IMR-90 (cell line): Measurements from ENCODE around the gene C11orf98. TPM values are rescaled to one million over a fixed set of nuclear protein-coding genes. Genes with fewer than 3 reads are reported as not detected.

Source experiments
- ATAC-seq: fragments of 200-7000 bp; cut with Tn5 transposase; 2 replicates; pipeline ENCODE4 v1.9.1; 2020; ENCODE audit warnings: low read depth, mild to moderate bottlenecking, moderate library complexity
- BruUV-seq: library from RNA; stranded (reverse); fragments of 400-500 nt; replicated peaks from 2 replicates; lab custom pipeline; 2021; lab: Mats Ljungman, UMichigan
- CTCF ChIA-PET: fragments of 300-600 bp; formaldehyde crosslinking; extraction: SDS; loops from one replicate; lab custom pipeline; 2021; ENCODE audit warnings: antibody characterized with exemption; lab: Yijun Ruan, JAX
- POLR2A ChIA-PET: fragments of 300-600 bp; sonication (Branson Sonifier 250); formaldehyde crosslinking; loops from one replicate; lab custom pipeline; 2022; ENCODE audit warnings: antibody characterized with exemption; ENCODE audit not compliant: unreplicated experiment; lab: Charles Lee
- DNase-seq: peaks from one replicate; pipeline ENCODE4 v3.0.0; 2013
- H2AFZ ChIP-seq: replicated peaks from 2 replicates; pipeline ENCODE3; 2013; ENCODE audit warnings: low read length, mild to moderate bottlenecking; ENCODE audit not compliant: poor library complexity
- H2AK5ac ChIP-seq: 2 replicates; pipeline ENCODE4 v1.6.1; 2013; ENCODE audit warnings: low read depth, low read length, inconsistent platforms
- H2AK9ac ChIP-seq: replicated peaks from 2 replicates; pipeline ENCODE3; 2013; ENCODE audit warnings: mild to moderate bottlenecking, low read depth, low read length, moderate library complexity; ENCODE audit not compliant: poor library complexity
- H2BK120ac ChIP-seq: 2 replicates; pipeline ENCODE4 v1.6.1; 2013; ENCODE audit warnings: low read depth, low read length, inconsistent platforms
- H2BK15ac ChIP-seq: 3 replicates; pipeline ENCODE4 v1.6.1; 2013; ENCODE audit warnings: low read depth, low read length, inconsistent platforms
- H2BK20ac ChIP-seq: 2 replicates; pipeline ENCODE4 v1.6.1; 2013; ENCODE audit warnings: low read depth, mild to moderate bottlenecking, inconsistent platforms, low read length, moderate library complexity
- H2BK5ac ChIP-seq: 2 replicates; pipeline ENCODE4 v1.6.1; 2013; ENCODE audit warnings: mild to moderate bottlenecking, low read depth, low read length, inconsistent platforms; ENCODE audit not compliant: poor library complexity, severe bottlenecking
- H3K14ac ChIP-seq: replicated peaks from 2 replicates; pipeline ENCODE4 v1.6.1; 2013; ENCODE audit warnings: low read depth, low read length, inconsistent platforms
- H3K18ac ChIP-seq: 2 replicates; pipeline ENCODE4 v1.6.1; 2013; ENCODE audit warnings: low read depth, low read length, control low read depth
- H3K23ac ChIP-seq: 2 replicates; pipeline ENCODE4 v1.6.1; 2013; ENCODE audit warnings: low read depth, low read length, inconsistent platforms
- H3K27ac ChIP-seq: 2 replicates; pipeline ENCODE4 v1.5.1; 2013; ENCODE audit warnings: mild to moderate bottlenecking, control low read depth, low read length; ENCODE audit not compliant: insufficient read depth
- H3K27me3 ChIP-seq: 2 replicates; pipeline ENCODE4 v1.6.1; 2013; ENCODE audit warnings: low read length; ENCODE audit not compliant: control insufficient read depth, insufficient read depth
- H3K36me3 ChIP-seq: 2 replicates; pipeline ENCODE4 v1.6.1; 2013; ENCODE audit warnings: low read length, mixed read lengths; ENCODE audit not compliant: control insufficient read depth, insufficient read depth
- H3K4ac ChIP-seq: 2 replicates; pipeline ENCODE4 v1.6.1; 2013; ENCODE audit warnings: low read depth, low read length, inconsistent platforms
- H3K4me1 ChIP-seq: 2 replicates; pipeline ENCODE4 v1.6.1; 2013; ENCODE audit warnings: low read length, mixed read lengths; ENCODE audit not compliant: control insufficient read depth, insufficient read depth
- H3K4me2 ChIP-seq: 2 replicates; pipeline ENCODE4 v1.6.1; 2013; ENCODE audit warnings: low read depth, mild to moderate bottlenecking, control low read depth, low read length, moderate library complexity
- H3K4me3 ChIP-seq: 2 replicates; pipeline ENCODE4 v1.5.1; 2013; ENCODE audit warnings: low read depth, mild to moderate bottlenecking, control low read depth, low read length, moderate library complexity; ENCODE audit not compliant: insufficient read depth
- H3K56ac ChIP-seq: 2 replicates; pipeline ENCODE4 v1.6.1; 2013; ENCODE audit warnings: low read length, inconsistent platforms; ENCODE audit not compliant: insufficient read depth; ENCODE audit errors: extremely low read depth
- H3K79me1 ChIP-seq, 2 experiments: 2 replicates each; pipeline ENCODE4 v1.6.1; 2013; ENCODE audit warnings: low read length in 2 of 2, inconsistent platforms in 1 of 2, low read depth in 1 of 2
- H3K9ac ChIP-seq: 2 replicates; pipeline ENCODE4 v1.6.1; 2013; ENCODE audit warnings: low read depth, low read length, control low read depth
- H3K9me1 ChIP-seq: 2 replicates; pipeline ENCODE4 v1.6.1; 2013; ENCODE audit warnings: low read length, inconsistent platforms; ENCODE audit not compliant: insufficient read depth
- H3K9me3 ChIP-seq: 2 replicates; pipeline ENCODE4 v1.6.1; 2013; ENCODE audit warnings: low read length; ENCODE audit not compliant: control insufficient read depth, insufficient read depth
- H4K20me1 ChIP-seq: 2 replicates; pipeline ENCODE4 v1.6.1; 2013; ENCODE audit warnings: low read length, inconsistent platforms; ENCODE audit not compliant: insufficient read depth
- H4K5ac ChIP-seq: 2 replicates; pipeline ENCODE4 v1.6.1; 2013; ENCODE audit warnings: mild to moderate bottlenecking, low read depth, low read length, control low read depth
- H4K8ac ChIP-seq, 2 experiments: 2 replicates each; pipeline ENCODE4 v1.6.1; 2013; ENCODE audit warnings: low read depth in 2 of 2, low read length in 2 of 2, control low read depth in 1 of 2, inconsistent platforms in 1 of 2
- H4K91ac ChIP-seq: 2 replicates; pipeline ENCODE4 v1.6.1; 2013; ENCODE audit warnings: low read depth, low read length, inconsistent platforms; ENCODE audit not compliant: insufficient read depth
- BHLHE40 ChIP-seq: fragments of 150-350 bp; IDR thresholded peaks from 2 replicates; pipeline ENCODE4 v1.6.1; 2016; ENCODE audit warnings: mild to moderate bottlenecking, low read depth, low read length
- CEBPB ChIP-seq: IDR thresholded peaks from 2 replicates; pipeline ENCODE4 v1.6.1; 2012; ENCODE audit warnings: low read depth, low read length, improper control_type of control experiment
- CHD1 ChIP-seq: IDR thresholded peaks from 2 replicates; pipeline ENCODE4 v1.6.1; 2012; ENCODE audit warnings: low read depth, low read length, improper control_type of control experiment
- CTCF ChIP-seq: conservative IDR thresholded peaks from 2 replicates; pipeline ENCODE4 v1.5.1; 2012; ENCODE audit warnings: mild to moderate bottlenecking, low read depth, low read length, improper control_type of control experiment
- FOS ChIP-seq: fragments of 150-350 bp; IDR thresholded peaks from 2 replicates; pipeline ENCODE4 v1.6.1; 2016; ENCODE audit warnings: low read depth, low read length
- MAFK ChIP-seq: IDR thresholded peaks from 2 replicates; pipeline ENCODE4 v1.6.1; 2012; ENCODE audit warnings: low read depth, low read length, improper control_type of control experiment
- MAZ ChIP-seq: IDR thresholded peaks from 2 replicates; pipeline ENCODE4 v1.6.1; 2012; ENCODE audit warnings: low read depth, mild to moderate bottlenecking, low read length, improper control_type of control experiment, moderate library complexity, borderline replicate concordance
- MXI1 ChIP-seq: IDR thresholded peaks from 2 replicates; pipeline ENCODE4 v1.6.1; 2012; ENCODE audit warnings: low read depth, mild to moderate bottlenecking, low read length, moderate library complexity, borderline replicate concordance
- NFE2L2 ChIP-seq: fragments of 150-350 bp; IDR thresholded peaks from 2 replicates; pipeline ENCODE4 v1.6.1; 2016; ENCODE audit warnings: low read depth, mild to moderate bottlenecking, low read length
- POLR2A ChIP-seq: IDR thresholded peaks from 2 replicates; pipeline ENCODE4 v1.6.1; 2012; ENCODE audit warnings: mild to moderate bottlenecking, low read depth, low read length
- RAD21 ChIP-seq: IDR thresholded peaks from 2 replicates; pipeline ENCODE4 v1.6.1; 2012; ENCODE audit warnings: low read length, improper control_type of control experiment
- RCOR1 ChIP-seq: IDR thresholded peaks from 2 replicates; pipeline ENCODE4 v1.6.1; 2012; ENCODE audit warnings: mild to moderate bottlenecking, low read length, improper control_type of control experiment; ENCODE audit not compliant: insufficient replicate concordance
- RFX5 ChIP-seq: IDR thresholded peaks from 2 replicates; pipeline ENCODE4 v1.8.0; 2012; ENCODE audit warnings: low read depth, mild to moderate bottlenecking, low read length, moderate library complexity
- SMC3 ChIP-seq: fragments of 150-350 bp; IDR thresholded peaks from 2 replicates; pipeline ENCODE4 v1.6.1; 2016; ENCODE audit warnings: low read depth, mild to moderate bottlenecking, antibody characterized with exemption, low read length, moderate library complexity
- USF2 ChIP-seq: fragments of 150-350 bp; IDR thresholded peaks from 2 replicates; pipeline ENCODE4 v1.6.1; 2017; ENCODE audit warnings: mild to moderate bottlenecking, antibody characterized with exemption, low read length, low read depth
- WGBS, 2 experiments: methylation state at CpG; one replicate each; pipeline versions ENCODE4 v1.1.5 to v1.1.7; 2013; ENCODE audit warnings: missing lambda C conversion rate in 2 of 2; ENCODE audit not compliant: insufficient read length in 1 of 2; ENCODE audit errors: extremely low coverage in 2 of 2; 5-methylcytosine and 5-hydroxymethylcytosine counted together
- dilution Hi-C: fragments of 300-500 bp; cut with HindIII; formaldehyde crosslinking; loops from one replicate; pipeline ENCODE4 v1.14.3; 2018; ENCODE audit warnings: low sequenced_read_pairs; ENCODE audit not compliant: unreplicated experiment
- in situ Hi-C: fragments of 300-500 bp; cut with MboI; formaldehyde crosslinking; loops from 3 replicates; pipeline ENCODE4 v1.14.3; 2019; ENCODE audit warnings: low sequenced_read_pairs, inconsistent platforms, mixed read lengths
- intact Hi-C: fragments of 100-400 bp; cut with micrococcal nuclease; formaldehyde crosslinking; loops from 2 replicates; pipeline ENCODE4 v1.10.0; 2022
- polyA plus RNA-seq, 3 experiments: library from polyadenylated mRNA; depleted of rRNA; stranded (reverse); fragments of >200 nt; gene quantifications; 2 replicates each; pipeline ENCODE4 v1.2.3, GENCODE V29; 2012; ENCODE audit warnings: low replicate concordance in 1 of 3
- total RNA-seq: library from RNA; depleted of rRNA; stranded (reverse); fragments of >200 nt; gene quantifications from 2 replicates; pipeline ENCODE4 v1.2.3, GENCODE V29; 2012

C11orf98 gene
- total and polyA plus RNA-seq, 2 of the 4 experiments (the other 2 are of a cell fraction): 41.2 to 62.3 TPM

GRCh38 chr11:62645946-62646824, 18.8 kb downstream of the C11orf98 start, which contains the start of gene GANAB:
Gene GANAB, minus strand, starts transcription at chr11:62646613. Its CDS starts 14 bp downstream, at chr11:62646599.
- ATAC-seq (peak; percentile 99), DNase-seq (peak; percentile 96)
- peaks cover 7% of the 10 kb centered on the region; the same call in 1 of the 2 replicates for H3K9me1 ChIP-seq
- peak within 1 kb of the TSS; percentile 69 for H2AFZ ChIP-seq
- peak within 1 kb of the TSS; percentile 96 for H2AK5ac ChIP-seq
- H3K9me3 ChIP-seq: no peaks in the 10 kb centered on the region
- peaks cover 0 to 50% of the 10 kb centered on the region in 2 experiments; a peak in 3 of 4 replicates for H3K79me1 ChIP-seq
- WGBS, 2 experiments: 2% methylated on average over 17 of the region's 73 CpGs; no CpG with 5 or more reads in 1 of the 2 experiments
- H3K23ac ChIP-seq: peak within 1 kb of the TSS; percentile 95
- peak within 1 kb of the TSS; percentile 28 for H4K5ac ChIP-seq
- H2BK120ac ChIP-seq: peak within 1 kb of the TSS; percentile 68
- H3K36me3 ChIP-seq: peaks cover 36% of the 10 kb centered on the region
- H4K91ac ChIP-seq: peak within 1 kb of the TSS; percentile 88
- TF ChIP-seq CTCF (no peak), BHLHE40 (no peak; the same call in 1 of the 2 replicates), SMC3 (no peak), RAD21 (no peak), CEBPB (no peak), MXI1 (peak; percentile 76), RFX5 (0 out of 2 replicates have a peak, but pooled peaks have one; percentile 9), MAFK (no peak), FOS (no peak), USF2 (no peak), MAZ (peak; percentile 81; the same call in 1 of the 2 replicates), POLR2A (peak; percentile 93), CHD1 (no peak), NFE2L2 (no peak), RCOR1 (no peak)
- no peaks in the 10 kb centered on the region for H3K27me3 ChIP-seq
- peak within 1 kb of the TSS; percentile 76 for H4K8ac ChIP-seq
- CTCF ChIA-PET: no interaction called here
- H2BK5ac ChIP-seq: peak within 1 kb of the TSS; percentile 62
- dilution Hi-C loops: no loop called here
- peak within 1 kb of the TSS; percentile 97 for H3K14ac ChIP-seq
- no peak within 1 kb of the TSS for H2BK15ac ChIP-seq
- in situ Hi-C loops: no loop called here
- BruUV-seq: TSS peak; percentile 24
- no peak within 1 kb of the TSS for H2BK20ac ChIP-seq
- H3K56ac ChIP-seq: peak within 1 kb of the TSS; percentile 91
- H3K4me3 ChIP-seq: peak within 1 kb of the TSS; percentile 72
- H3K4ac ChIP-seq: peak within 1 kb of the TSS; percentile 93
- H3K4me1 ChIP-seq: peaks cover 6% of the 10 kb centered on the region; the same call in 1 of the 2 replicates
- intact Hi-C loops: no loop called here
- H4K20me1 ChIP-seq: peaks cover 17% of the 10 kb centered on the region
- POLR2A ChIA-PET: interaction anchor here (0.8 kb wide), 1 partner anchor 72 kb away, joined by 3 read pairs; the partner anchor contains the start of gene EEF1G
- H3K18ac ChIP-seq: no peak within 1 kb of the TSS; the same call in 1 of the 2 replicates
- peak within 1 kb of the TSS; percentile 86 for H3K27ac ChIP-seq
- peak within 1 kb of the TSS; percentile 99 for H3K9ac ChIP-seq
- H2AK9ac ChIP-seq: peak within 1 kb of the TSS; percentile 98
- H3K4me2 ChIP-seq: peak within 1 kb of the TSS; percentile 95
